WTC11 (cell line): ENCODE measurements around the gene EDAR.

Source experiments
- ATF1 ChIP-seq: sonication (generic); formaldehyde crosslinking; IDR thresholded peaks from 2 replicates; pipeline ENCODE4 v1.8.1; 2023; ENCODE audit warnings: mild to moderate bottlenecking, moderate library complexity, missing genetic modification reagents
- ATF2 ChIP-seq: sonication (generic); formaldehyde crosslinking; IDR thresholded peaks from 2 replicates; pipeline ENCODE4 v1.8.1; 2022; ENCODE audit warnings: low read depth, missing genetic modification reagents, borderline replicate concordance
- CTCF ChIP-seq: fragments of 200-600 bp; IDR thresholded peaks from 2 replicates; pipeline ENCODE4 v1.8.0; 2022; ENCODE audit warnings: antibody characterized with exemption
- ELF4 ChIP-seq: sonication (generic); formaldehyde crosslinking; IDR thresholded peaks from 2 replicates; pipeline ENCODE4 v1.8.1; 2022; ENCODE audit warnings: low read depth, mild to moderate bottlenecking, moderate library complexity, missing genetic modification reagents
- ERG ChIP-seq: fragments of 250-450 bp; sonication (Bioruptor Pico); IDR thresholded peaks from 2 replicates; pipeline ENCODE4 v1.8.0; 2021; ENCODE audit warnings: mild to moderate bottlenecking
- ETV6 ChIP-seq: sonication (generic); formaldehyde crosslinking; IDR thresholded peaks from 2 replicates; pipeline ENCODE4 v1.8.1; 2022; ENCODE audit warnings: mild to moderate bottlenecking, missing genetic modification reagents
- MAX ChIP-seq: sonication (generic); formaldehyde crosslinking; IDR thresholded peaks from 2 replicates; pipeline ENCODE4 v1.8.0; 2022; ENCODE audit warnings: mild to moderate bottlenecking, missing genetic modification reagents
- MXD4 ChIP-seq: fragments of 250-450 bp; sonication (Bioruptor Pico); IDR thresholded peaks from 2 replicates; pipeline ENCODE4 v1.8.0; 2021; ENCODE audit warnings: mild to moderate bottlenecking, moderate library complexity, borderline replicate concordance
- NR1H2 ChIP-seq: sonication (generic); formaldehyde crosslinking; IDR thresholded peaks from 2 replicates; pipeline ENCODE4 v1.9.0; 2021; ENCODE audit warnings: mild to moderate bottlenecking, moderate library complexity, missing genetic modification reagents
- PREB ChIP-seq: sonication (generic); formaldehyde crosslinking; IDR thresholded peaks from 2 replicates; pipeline ENCODE4 v1.8.1; 2022; ENCODE audit warnings: mild to moderate bottlenecking, missing genetic modification reagents, moderate library complexity, borderline replicate concordance
- SP1 ChIP-seq: sonication (generic); formaldehyde crosslinking; conservative IDR thresholded peaks from 2 replicates; pipeline ENCODE4 v1.8.1; 2022; ENCODE audit warnings: missing genetic modification reagents
- TP53 ChIP-seq: sonication (generic); formaldehyde crosslinking; IDR thresholded peaks from 2 replicates; pipeline ENCODE4 v1.8.1; 2023; ENCODE audit warnings: mild to moderate bottlenecking, missing genetic modification reagents
- ZNF671 ChIP-seq: fragments of 250-450 bp; sonication (Bioruptor Pico); IDR thresholded peaks from 2 replicates; pipeline ENCODE4 v1.8.0; 2021; ENCODE audit warnings: mild to moderate bottlenecking

GRCh38 chr2:108975613-108976435, 13.2 kb downstream of the EDAR start:
- TF ChIP-seq CTCF = no peak
- TF ChIP-seq PREB = no peak
- no peak for TF ChIP-seq ATF1 (CRISPR knock-in tag)
- TF ChIP-seq SP1 (CRISPR knock-in tag) = no peak
- TF ChIP-seq ETV6 (CRISPR knock-in tag) = no peak
- no peak for TF ChIP-seq ZNF671 (CRISPR knock-in tag)
- no peak for TF ChIP-seq ATF2 (CRISPR knock-in tag)
- TF ChIP-seq ELF4 (CRISPR knock-in tag) = no peak
- no peak for TF ChIP-seq MXD4 (CRISPR knock-in tag)
- TF ChIP-seq TP53 (CRISPR knock-in tag) = no peak
- no peak for TF ChIP-seq ERG
- TF ChIP-seq MAX (CRISPR knock-in tag) = no peak
- no peak for TF ChIP-seq NR1H2
